GM19043 (cell line): ENCODE data around the gene CRYGD.
"Not testable (repeated sequence)": the region's sequence is repeated elsewhere in the genome, so short reads cannot be mapped to it uniquely, and the experiment has no call there.

ENCODE experiments used
- ATAC-seq: cut with Tn5 transposase; IDR thresholded peaks from one replicate; pipeline ENCODE4 v1.9.1; 2021; ENCODE audit warnings: low read depth; ENCODE audit not compliant: unreplicated experiment

CRYGD gene

GRCh38 chr2:208124013-208124715 is at the start of gene CRYGD:
TSS of gene CRYGD (minus strand) at chr2:208124524. CDS start at chr2:208124473, 51 bp downstream.
- ATAC-seq: not testable (repeated sequence)

GRCh38 chr2:208172125-208172524 is 47.8 kb upstream of the CRYGD start:
- no peak for ATAC-seq

- no peak for ATAC-seq
Measured at GRCh38 chr2:208164951-208165755, 40.8 kb upstream of the CRYGD start.

- ATAC-seq: no peak
Measured at GRCh38 chr2:208163489-208163888, 39.2 kb upstream of the CRYGD start, which contains the start of gene CRYGA. TSS of gene CRYGA (minus strand) at chr2:208163589. CDS start at chr2:208163556, 33 bp downstream.

GRCh38 chr2:208156439-208156838 is 32.1 kb upstream of the CRYGD start:
- no peak for ATAC-seq

GRCh38 chr2:208153156-208153555 is 28.8 kb upstream of the CRYGD start:
- ATAC-seq: no peak

GRCh38 chr2:208150956-208151355 is 26.6 kb upstream of the CRYGD start:
- ATAC-seq: no peak

- ATAC-seq: no peak
Measured at GRCh38 chr2:208150094-208150493, 25.8 kb upstream of the CRYGD start.

- no peak for ATAC-seq
Measured at GRCh38 chr2:208148803-208149202, 24.5 kb upstream of the CRYGD start.

GRCh38 chr2:208147759-208148158 is 23.4 kb upstream of the CRYGD start:
- ATAC-seq: no peak

- ATAC-seq: no peak
Measured at GRCh38 chr2:208147008-208147407, 22.7 kb upstream of the CRYGD start.

GRCh38 chr2:208146006-208146405 is 21.7 kb upstream of the CRYGD start, which contains the start of gene CRYGB:
TSS of gene CRYGB (minus strand) at chr2:208146158. CDS start at chr2:208146120, 38 bp downstream.
- ATAC-seq: no peak

- ATAC-seq: no peak
Measured at GRCh38 chr2:208142925-208143799, 18.8 kb upstream of the CRYGD start.

- no peak for ATAC-seq
Measured at GRCh38 chr2:208142240-208142924, 18.1 kb upstream of the CRYGD start.

GRCh38 chr2:208139447-208139846 is 15.1 kb upstream of the CRYGD start:
- ATAC-seq: no peak

- ATAC-seq: not testable (repeated sequence)
Measured at GRCh38 chr2:208138334-208138733, 14.0 kb upstream of the CRYGD start.

- ATAC-seq: no peak
Measured at GRCh38 chr2:208136716-208137094, 12.4 kb upstream of the CRYGD start.

GRCh38 chr2:208135794-208136715 is 11.7 kb upstream of the CRYGD start:
- ATAC-seq: no peak

GRCh38 chr2:208134928-208135586 is 10.7 kb upstream of the CRYGD start:
- ATAC-seq: no peak
